Embryonic facial prominence (tissue), 1 donor: ENCODE data around the gene TOM1L1.
A peak's percentile ranks its signal among the peaks of the same experiment; 100 is the strongest.

Experiments used
- DNase-seq: peaks from one replicate; pipeline ENCODE4 v3.0.0-alpha.2; 2016; ENCODE audit errors: extremely low spot score

Gene TOM1L1

GRCh38 chr17:54992797-54993639 lies 92.4 kb downstream of the TOM1L1 start:
- peak; percentile 43 for DNase-seq

- DNase-seq = no peak
These were observed 95.8 kb downstream of the TOM1L1 start for GRCh38 chr17:54996441-54996840.

- DNase-seq = no peak
These were observed 101.8 kb downstream of the TOM1L1 start for GRCh38 chr17:55002458-55002857.

GRCh38 chr17:55004484-55004883 lies 103.8 kb downstream of the TOM1L1 start:
- DNase-seq = no peak

- DNase-seq = no peak
These were observed 104.9 kb downstream of the TOM1L1 start for GRCh38 chr17:55005520-55005919.
